GM08714 (cell line): ENCODE data around the gene IFNLR1.

Source experiments
- H3K4me3 ChIP-seq: fragments of 200-500 bp; sonication (Bioruptor generic); 2 replicates; pipeline ENCODE4 v1.5.1; 2014; ENCODE audit warnings: mild to moderate bottlenecking, low read length, inconsistent platforms
- ZNF274 ChIP-seq: IDR thresholded peaks from 2 replicates; pipeline ENCODE4 v1.6.1; 2012; ENCODE audit warnings: mild to moderate bottlenecking, low read depth, low read length

Gene IFNLR1

GRCh38 chr1:24186993-24187790 lies at the start of gene IFNLR1:
TSS of gene IFNLR1 (minus strand) at chr1:24187289. CDS start at chr1:24187248, 41 bp downstream.
- no peak for TF ChIP-seq ZNF274
- H3K4me3 ChIP-seq = peak within 1 kb of the TSS; percentile 76

GRCh38 chr1:24235921-24236788 lies 49.1 kb upstream of the IFNLR1 start:
- no peak overlapping the region for H3K4me3 ChIP-seq
- TF ChIP-seq ZNF274 = no peak

GRCh38 chr1:24233684-24234600 lies 46.9 kb upstream of the IFNLR1 start:
- H3K4me3 ChIP-seq = no peak overlapping the region
- TF ChIP-seq ZNF274 = no peak

- no peak overlapping the region for H3K4me3 ChIP-seq
- TF ChIP-seq ZNF274 = no peak
Observed at GRCh38 chr1:24231701-24232100, 44.6 kb upstream of the IFNLR1 start.

- H3K4me3 ChIP-seq = no peak overlapping the region
- no peak for TF ChIP-seq ZNF274
Observed at GRCh38 chr1:24228311-24228710, 41.2 kb upstream of the IFNLR1 start.

GRCh38 chr1:24226749-24227148 lies 39.7 kb upstream of the IFNLR1 start:
- no peak for TF ChIP-seq ZNF274
- no peak overlapping the region for H3K4me3 ChIP-seq

GRCh38 chr1:24224761-24225160 lies 37.7 kb upstream of the IFNLR1 start:
- TF ChIP-seq ZNF274 = no peak
- no peak overlapping the region for H3K4me3 ChIP-seq

GRCh38 chr1:24224086-24224485 lies 37.0 kb upstream of the IFNLR1 start:
- no peak overlapping the region for H3K4me3 ChIP-seq
- TF ChIP-seq ZNF274 = no peak

GRCh38 chr1:24222793-24223192 lies 35.7 kb upstream of the IFNLR1 start:
- H3K4me3 ChIP-seq = no peak overlapping the region
- TF ChIP-seq ZNF274 = no peak

GRCh38 chr1:24222008-24222605 lies 35.0 kb upstream of the IFNLR1 start:
- no peak overlapping the region for H3K4me3 ChIP-seq
- TF ChIP-seq ZNF274 = no peak

- TF ChIP-seq ZNF274 = no peak
- no peak overlapping the region for H3K4me3 ChIP-seq
Observed at GRCh38 chr1:24221246-24221645, 34.2 kb upstream of the IFNLR1 start.

GRCh38 chr1:24216276-24217074 lies 29.4 kb upstream of the IFNLR1 start:
- no peak overlapping the region for H3K4me3 ChIP-seq
- no peak for TF ChIP-seq ZNF274
